Endothelial cell of umbilical vein (primary cell): ENCODE results near the gene STAT4. TPM values are rescaled to one million over a fixed set of nuclear protein-coding genes. Genes with fewer than 3 reads are reported as not detected.

Source experiments
- BruUV-seq: library from RNA; stranded (reverse); fragments of 400-500 nt; replicated peaks from 2 replicates; lab custom pipeline; 2021; lab: Mats Ljungman, UMichigan
- CTCF ChIA-PET: fragments of 300-600, 350-600 bp; sonication (Branson Sonifier 250); formaldehyde crosslinking; loops from one replicate; lab custom pipeline; 2021; ENCODE audit warnings: antibody characterized with exemption, inconsistent platforms; lab: Charles Lee
- POLR2A ChIA-PET: fragments of 300-600, 350-600 bp; sonication (Branson Sonifier 250); formaldehyde crosslinking; loops from one replicate; lab custom pipeline; 2021; ENCODE audit warnings: antibody characterized with exemption, inconsistent platforms; lab: Charles Lee
- DNase-seq: peaks from one replicate; pipeline ENCODE4 v3.0.0-alpha.2; 2011; ENCODE audit warnings: low read depth, low spot score
- FAIRE-seq: peaks from 2 replicates; lab custom pipeline; 2011; peaks lifted over from hg19 to GRCh38; lab: Jason Lieb, UNC
- H2AFZ ChIP-seq: 2 replicates; pipeline ENCODE4 v1.6.0; 2012; ENCODE audit warnings: low read depth, low read length, control low read depth, inconsistent platforms
- H3K27ac ChIP-seq: 2 replicates; pipeline ENCODE4 v1.5.1; 2011; ENCODE audit warnings: low read depth, mild to moderate bottlenecking, control low read depth, low read length, moderate library complexity; ENCODE audit not compliant: insufficient read depth
- H3K27me3 ChIP-seq, 2 experiments: 2 replicates each; pipeline versions ENCODE4 v1.6.0 to v1.6.1; 2011; ENCODE audit warnings: low read length in 2 of 2, mixed read lengths in 1 of 2; ENCODE audit not compliant: control insufficient read depth in 2 of 2, insufficient read depth in 2 of 2
- H3K36me3 ChIP-seq, 2 experiments: 2 replicates in 1 of 2; 3 replicates in 1 of 2; pipeline ENCODE4 v1.5.1; 2011; ENCODE audit warnings: low read length in 2 of 2, mild to moderate bottlenecking in 1 of 2, moderate library complexity in 1 of 2; ENCODE audit not compliant: control insufficient read depth in 2 of 2, insufficient read depth in 2 of 2; ENCODE audit errors: extremely low read depth in 1 of 2
- H3K4me1 ChIP-seq: 3 replicates; pipeline ENCODE4 v1.5.1; 2011; ENCODE audit warnings: mild to moderate bottlenecking, low read length; ENCODE audit not compliant: control insufficient read depth, insufficient read depth; ENCODE audit errors: extremely low read depth
- H3K4me2 ChIP-seq: 2 replicates; pipeline ENCODE4 v1.6.1; 2011; ENCODE audit warnings: low read length, control low read depth, mixed read lengths; ENCODE audit not compliant: insufficient read depth
- H3K4me3 ChIP-seq, 3 experiments: fragments of 200-600 bp in 1 of 3; sonication (generic), shearing (Covaris generic) in 1 of 3; replicated peaks in 1 of 3; 2 replicates each; pipeline ENCODE4 v1.5.1; 2011 to 2016; ENCODE audit warnings: control low read depth in 3 of 3, low read length in 3 of 3, mild to moderate bottlenecking in 2 of 3, inconsistent platforms in 1 of 3, low read depth in 1 of 3, moderate library complexity in 1 of 3; ENCODE audit not compliant: insufficient read depth in 1 of 3
- H3K79me2 ChIP-seq: 2 replicates; pipeline ENCODE4 v1.6.0; 2012; ENCODE audit warnings: low read length, inconsistent platforms; ENCODE audit not compliant: control insufficient read depth, insufficient read depth
- H3K9ac ChIP-seq: replicated peaks from 2 replicates; pipeline ENCODE3; 2011; ENCODE audit warnings: low read length, control low read depth; ENCODE audit not compliant: insufficient read depth; ENCODE audit errors: extremely low read depth
- H3K9me1 ChIP-seq: replicated peaks from 3 replicates; pipeline ENCODE4 v1.6.0; 2011; ENCODE audit warnings: mild to moderate bottlenecking, low read length; ENCODE audit not compliant: control insufficient read depth, insufficient read depth; ENCODE audit errors: extremely low read depth
- H3K9me3 ChIP-seq: replicated peaks from 2 replicates; pipeline ENCODE4 v1.5.1; 2012; ENCODE audit warnings: low read length, inconsistent platforms; ENCODE audit not compliant: control insufficient read depth, insufficient read depth
- H4K20me1 ChIP-seq: replicated peaks from 2 replicates; pipeline ENCODE3; 2011; ENCODE audit warnings: mild to moderate bottlenecking, low read length; ENCODE audit not compliant: control insufficient read depth, insufficient read depth; ENCODE audit errors: extremely low read depth
- EZH2 ChIP-seq: IDR thresholded peaks from 2 replicates; pipeline ENCODE4 v1.6.1; 2012; ENCODE audit warnings: borderline replicate concordance, low read depth, mild to moderate bottlenecking, moderate library complexity, low read length, inconsistent platforms; ENCODE audit not compliant: severe bottlenecking
- FOS ChIP-seq: IDR thresholded peaks from 2 replicates; pipeline ENCODE4 v1.6.1; 2011; ENCODE audit warnings: mild to moderate bottlenecking, low read length, moderate library complexity, borderline replicate concordance; ENCODE audit not compliant: insufficient read depth
- GATA2 ChIP-seq: IDR thresholded peaks from 2 replicates; pipeline ENCODE4 v1.7.0; 2011; ENCODE audit warnings: low read depth, mild to moderate bottlenecking, moderate library complexity, mixed read lengths, low read length; ENCODE audit not compliant: insufficient read length, insufficient read depth
- JUN ChIP-seq: IDR thresholded peaks from 2 replicates; pipeline ENCODE4 v1.6.1; 2011; ENCODE audit warnings: borderline replicate concordance, low read depth; ENCODE audit not compliant: insufficient read length, insufficient read depth
- MYC ChIP-seq: IDR thresholded peaks from one replicate; pipeline ENCODE4 v1.6.1; 2011; ENCODE audit warnings: mild to moderate bottlenecking, low read depth, low read length
- POLR2A ChIP-seq: IDR thresholded peaks from 2 replicates; pipeline ENCODE4 v1.6.1; 2012; ENCODE audit warnings: low read depth, mild to moderate bottlenecking, control low read depth, low read length
- POLR2AphosphoS5 ChIP-seq: IDR thresholded peaks from 2 replicates; pipeline ENCODE4 v1.6.1; 2012; ENCODE audit warnings: low read depth, mild to moderate bottlenecking, control low read depth, low read length, moderate library complexity; ENCODE audit not compliant: insufficient read depth
- dilution Hi-C: fragments of 300-500 bp; cut with MboI; formaldehyde crosslinking; loops from one replicate; pipeline ENCODE4 v1.15.0; 2019; ENCODE audit warnings: low sequenced_read_pairs; ENCODE audit not compliant: extremely low pct_ligation_motif_present
- intact Hi-C: fragments of 100-400 bp; cut with micrococcal nuclease; formaldehyde crosslinking; loops from one replicate; pipeline ENCODE4 v1.10.0; 2022
- polyA plus RNA-seq, 4 experiments: library from polyadenylated mRNA; depleted of rRNA in 3 of 4; stranded (reverse) in 3 of 4; unstranded in 1 of 4; fragments of >200 nt; gene quantifications; 2 replicates each; pipeline versions ENCODE4 v1.2.1 to v1.2.3, GENCODE V29; 2011 to 2012; ENCODE audit warnings: missing spikeins in 1 of 4
- total RNA-seq: library from RNA; stranded (reverse); gene quantifications from 2 replicates; pipeline ENCODE4 v1.2.3, GENCODE V29; 2021
- TF ChIP-seq, protein P1 (sequence below): IDR thresholded peaks from 2 replicates; pipeline ENCODE4 v1.6.1; 2011; ENCODE audit not compliant: insufficient read depth, insufficient read length
- TF ChIP-seq, protein P2 (sequence below), 2 donors: IDR thresholded peaks; 1 replicate in 1 of 2; 2 replicates in 1 of 2; pipeline ENCODE4 v1.5.1; 2011; ENCODE audit warnings: low read length in 2 of 2, mild to moderate bottlenecking in 2 of 2, moderate library complexity in 2 of 2, control low read depth in 1 of 2, inconsistent platforms in 1 of 2, low read depth in 1 of 2; ENCODE audit not compliant: insufficient read depth in 1 of 2; ENCODE audit errors: extremely low read depth in 1 of 2

The STAT4 gene
- total and polyA plus RNA-seq, 2 donors (not counting 3 experiments of a cell fraction or from before 2014, with no cell fraction given): 0.46 to 1.2 TPM

DNA sequence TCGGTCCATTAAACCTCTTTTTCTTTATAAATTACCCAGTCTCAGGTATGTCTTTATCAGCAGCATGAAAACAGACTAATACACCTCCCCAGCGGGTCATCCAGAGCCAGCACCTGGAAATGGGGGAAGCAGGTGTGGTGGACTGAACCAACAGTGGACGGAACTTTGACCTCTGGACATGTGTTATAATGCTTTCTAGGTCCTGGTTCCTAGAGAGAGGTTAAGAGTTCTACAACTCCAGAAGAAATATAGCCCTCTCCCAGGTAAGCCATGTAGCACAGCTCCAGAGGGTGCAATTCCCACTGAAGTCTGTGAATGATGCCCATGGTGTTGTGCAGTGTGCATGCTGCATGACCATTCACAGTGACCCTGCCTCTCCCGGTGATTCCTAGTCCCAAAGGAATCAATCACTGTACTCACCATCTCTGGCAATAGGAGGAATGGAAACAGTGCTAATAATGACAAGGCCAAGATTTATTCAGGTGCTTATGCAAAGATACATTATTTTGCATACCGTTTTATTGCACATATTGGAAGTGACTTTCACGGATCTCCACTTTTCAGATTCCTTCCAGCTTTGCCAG is 49.2 kb upstream of the STAT4 start:
- intact Hi-C loops (no loop called here), dilution Hi-C loops (no loop called here)
- Histone ChIP-seq H3K27ac (no peak overlapping the region), H4K20me1 (no peaks in the 10 kb centered on the region), H3K79me2 (no peaks in the 10 kb centered on the region), H3K9me3 (no peaks in the 10 kb centered on the region), H3K36me3 (no peaks in the 10 kb centered on the region), H3K9me1 (no peaks in the 10 kb centered on the region), H3K4me2 (no peak overlapping the region), H3K27me3 (no peaks in the 10 kb centered on the region), H2AFZ (no peak overlapping the region), H3K4me3 (no peak overlapping the region), H3K4me1 (no peaks in the 10 kb centered on the region), H3K9ac (no peak overlapping the region)
- FAIRE-seq: no peak
- no TSS peak for BruUV-seq
- TF ChIP-seq, protein P1, sequence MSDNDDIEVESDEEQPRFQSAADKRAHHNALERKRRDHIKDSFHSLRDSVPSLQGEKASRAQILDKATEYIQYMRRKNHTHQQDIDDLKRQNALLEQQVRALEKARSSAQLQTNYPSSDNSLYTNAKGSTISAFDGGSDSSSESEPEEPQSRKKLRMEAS: no peak
- TF ChIP-seq EZH2: no peak
- no peak for TF ChIP-seq POLR2A
- no peak for TF ChIP-seq POLR2AphosphoS5
- TF ChIP-seq GATA2: no peak
- TF ChIP-seq JUN: no peak
- TF ChIP-seq FOS: no peak
- TF ChIP-seq, protein P2, sequence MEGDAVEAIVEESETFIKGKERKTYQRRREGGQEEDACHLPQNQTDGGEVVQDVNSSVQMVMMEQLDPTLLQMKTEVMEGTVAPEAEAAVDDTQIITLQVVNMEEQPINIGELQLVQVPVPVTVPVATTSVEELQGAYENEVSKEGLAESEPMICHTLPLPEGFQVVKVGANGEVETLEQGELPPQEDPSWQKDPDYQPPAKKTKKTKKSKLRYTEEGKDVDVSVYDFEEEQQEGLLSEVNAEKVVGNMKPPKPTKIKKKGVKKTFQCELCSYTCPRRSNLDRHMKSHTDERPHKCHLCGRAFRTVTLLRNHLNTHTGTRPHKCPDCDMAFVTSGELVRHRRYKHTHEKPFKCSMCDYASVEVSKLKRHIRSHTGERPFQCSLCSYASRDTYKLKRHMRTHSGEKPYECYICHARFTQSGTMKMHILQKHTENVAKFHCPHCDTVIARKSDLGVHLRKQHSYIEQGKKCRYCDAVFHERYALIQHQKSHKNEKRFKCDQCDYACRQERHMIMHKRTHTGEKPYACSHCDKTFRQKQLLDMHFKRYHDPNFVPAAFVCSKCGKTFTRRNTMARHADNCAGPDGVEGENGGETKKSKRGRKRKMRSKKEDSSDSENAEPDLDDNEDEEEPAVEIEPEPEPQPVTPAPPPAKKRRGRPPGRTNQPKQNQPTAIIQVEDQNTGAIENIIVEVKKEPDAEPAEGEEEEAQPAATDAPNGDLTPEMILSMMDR (IDR thresholded peaks at IDR 0.05; ENCODE audit: extremely low read depth in 1 of 2, insufficient read depth in 1 of 2, low read depth in 1 of 2, low read length in 2 of 2): no peak
- no peak for TF ChIP-seq MYC
- POLR2A ChIA-PET: no interaction called here
- no peak for DNase-seq
- CTCF ChIA-PET: interaction anchor here (1.4 to 1.6 kb wide), 2 partner anchors 18 to 34 kb away, joined by 3 to 7 read pairs; no protein-coding TSS in a partner anchor
